ENCODE measurements around the gene ZNF561. TPM values are rescaled to one million over a fixed set of nuclear protein-coding genes. Genes with fewer than 3 reads are reported as not detected.
"Not testable (repeated sequence)": the region's sequence is repeated elsewhere in the genome, so short reads cannot be mapped to it uniquely, and the experiment has no call there.

The ZNF561 gene
- total RNA-seq: 42.2 and 44.2 TPM in 2 replicates

- peak; percentile 94 for DNase-seq
Measured at GRCh38 chr19:9621156-9622037, at the start of gene ZNF561. Gene ZNF561, minus strand, starts transcription at chr19:9621232. Its CDS starts 1,776 bp downstream, at chr19:9619456.

- no peak for DNase-seq
Measured at GRCh38 chr19:9668544-9668943, 47.5 kb upstream of the ZNF561 start.

- DNase-seq: peak; percentile 3
Measured at GRCh38 chr19:9667898-9668297, 46.9 kb upstream of the ZNF561 start.

GRCh38 chr19:9658769-9659168 is 37.7 kb upstream of the ZNF561 start:
- no peak for DNase-seq

GRCh38 chr19:9653066-9653555 is 32.1 kb upstream of the ZNF561 start:
- DNase-seq: not testable (repeated sequence)

- not testable (repeated sequence) for DNase-seq
Measured at GRCh38 chr19:9651464-9651863, 30.4 kb upstream of the ZNF561 start.

- no peak for DNase-seq
Measured at GRCh38 chr19:9650345-9650744, 29.3 kb upstream of the ZNF561 start.

GRCh38 chr19:9645472-9645871 is 24.4 kb upstream of the ZNF561 start:
- DNase-seq: no peak

GRCh38 chr19:9644472-9644871 is 23.4 kb upstream of the ZNF561 start:
- no peak for DNase-seq

GRCh38 chr19:9641810-9642209 is 20.8 kb upstream of the ZNF561 start:
- no peak for DNase-seq

GRCh38 chr19:9640956-9641355 is 19.9 kb upstream of the ZNF561 start:
- DNase-seq: no peak

- DNase-seq: no peak
Measured at GRCh38 chr19:9636018-9636417, 15.0 kb upstream of the ZNF561 start.

GRCh38 chr19:9627856-9628255 is 6.8 kb upstream of the ZNF561 start:
- no peak for DNase-seq

GRCh38 chr19:9622531-9622930 is 1.5 kb upstream of the ZNF561 start:
- peak; percentile 23 for DNase-seq

- DNase-seq: no peak
Measured at GRCh38 chr19:9620842-9621155, 233 bp downstream of the ZNF561 start.

GRCh38 chr19:9615844-9616243 is 5.2 kb downstream of the ZNF561 start:
- no peak for DNase-seq

- no peak for DNase-seq
Measured at GRCh38 chr19:9610484-9611113, 10.4 kb downstream of the ZNF561 start.

GRCh38 chr19:9608912-9609311 is 12.1 kb downstream of the ZNF561 start:
- no peak for DNase-seq

GRCh38 chr19:9597027-9597426 is 24.0 kb downstream of the ZNF561 start:
- no peak for DNase-seq

- peak; percentile 86 for DNase-seq
Measured at GRCh38 chr19:9586764-9587163, 34.3 kb downstream of the ZNF561 start.

GRCh38 chr19:9584073-9584833 is 36.8 kb downstream of the ZNF561 start, which contains the start of gene ZNF121:
Gene ZNF121, minus strand, starts transcription at chr19:9584504. Its CDS starts 16,407 bp downstream, at chr19:9568097.
- DNase-seq: peak; percentile 84

- not testable (repeated sequence) for DNase-seq
Measured at GRCh38 chr19:9582081-9582725, 38.8 kb downstream of the ZNF561 start.

- no peak for DNase-seq
Measured at GRCh38 chr19:9580728-9581127, 40.3 kb downstream of the ZNF561 start.
